ENCODE results near the gene PRM2.

- TF ChIP-seq CTCF (IDR thresholded peaks at IDR 0.05), result no peak
- no peak for TF ChIP-seq ZFX (IDR thresholded peaks at IDR 0.05; ENCODE audit: borderline replicate concordance)
Observed at GRCh38 chr16:11248133-11248532, 28.1 kb downstream of the PRM2 start.

All from 22Rv1 (cell line).